Suprapubic skin (tissue), 3 donors: ENCODE measurements around the gene GRM7.

Source experiments
- CTCF ChIP-seq, 2 donors: fragments of 200-600 bp in 1 of 2; fragments of 450-650 bp in 1 of 2; sonication (generic) in 1 of 2; IDR thresholded peaks; one replicate each; pipeline ENCODE4 v1.5.1; 2016 to 2019; ENCODE audit warnings: antibody characterized with exemption in 2 of 2, mild to moderate bottlenecking in 1 of 2, moderate library complexity in 1 of 2
- POLR2A ChIP-seq, 2 donors: fragments of 450-650 bp; IDR thresholded peaks; one replicate each; pipeline ENCODE4 v1.6.1; 2017; ENCODE audit warnings: antibody characterized with exemption in 2 of 2, mild to moderate bottlenecking in 2 of 2, moderate library complexity in 2 of 2

DNA sequence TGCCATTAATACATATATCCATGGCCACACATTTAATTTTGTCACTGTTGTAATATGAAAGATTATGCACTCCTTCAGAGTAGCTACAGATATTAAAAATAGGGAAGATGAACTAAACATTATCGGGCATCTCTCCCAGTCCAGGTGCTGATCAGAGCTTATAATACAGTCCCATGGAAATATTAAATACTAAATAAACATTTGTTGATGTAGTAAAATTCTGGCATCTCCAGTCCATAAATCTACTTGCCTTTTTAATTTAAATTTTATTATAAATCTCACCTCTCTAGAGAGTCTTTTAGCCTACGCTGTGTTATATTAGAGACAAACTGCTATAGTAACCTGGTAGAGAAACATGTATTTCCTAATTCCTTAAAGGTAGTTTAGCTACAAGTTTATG is 297.6 kb downstream of the GRM7 start:
- TF ChIP-seq POLR2A (IDR thresholded peaks at IDR 0.05) (no peak), CTCF (IDR thresholded peaks at IDR 0.05) (no peak)
